GM21390 (cell line): Measurements from ENCODE around the gene LMCD1.

Experiments used
- ATAC-seq: cut with Tn5 transposase; IDR thresholded peaks from one replicate; pipeline ENCODE4 v1.9.1; 2021; ENCODE audit not compliant: unreplicated experiment

Gene LMCD1

GRCh38 chr3:8556473-8556869 is 54.8 kb downstream of the LMCD1 start:
- no peak for ATAC-seq

- no peak for ATAC-seq
Measured at GRCh38 chr3:8557298-8557697, 55.7 kb downstream of the LMCD1 start.

- no peak for ATAC-seq
Measured at GRCh38 chr3:8558645-8559044, 57.0 kb downstream of the LMCD1 start.

DNA sequence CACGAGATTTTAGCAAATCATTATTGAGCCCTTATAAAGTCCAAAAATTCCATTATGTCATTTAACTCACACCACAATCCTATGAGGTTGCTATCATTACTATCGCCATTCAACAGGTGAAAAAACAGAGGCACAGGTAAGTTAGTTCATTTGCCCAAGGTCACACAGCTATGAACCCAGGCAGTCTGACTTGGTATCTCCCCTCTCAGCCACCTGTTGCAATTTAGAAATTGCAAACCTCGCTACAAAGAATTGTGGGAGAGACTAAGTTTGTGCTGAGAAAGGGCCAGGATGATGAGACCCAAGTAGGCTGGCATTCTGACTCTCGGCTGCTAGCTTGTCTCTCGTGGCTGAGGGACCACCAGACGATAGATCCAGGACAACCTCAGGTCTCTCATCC is 57.7 kb downstream of the LMCD1 start:
- no peak for ATAC-seq

DNA sequence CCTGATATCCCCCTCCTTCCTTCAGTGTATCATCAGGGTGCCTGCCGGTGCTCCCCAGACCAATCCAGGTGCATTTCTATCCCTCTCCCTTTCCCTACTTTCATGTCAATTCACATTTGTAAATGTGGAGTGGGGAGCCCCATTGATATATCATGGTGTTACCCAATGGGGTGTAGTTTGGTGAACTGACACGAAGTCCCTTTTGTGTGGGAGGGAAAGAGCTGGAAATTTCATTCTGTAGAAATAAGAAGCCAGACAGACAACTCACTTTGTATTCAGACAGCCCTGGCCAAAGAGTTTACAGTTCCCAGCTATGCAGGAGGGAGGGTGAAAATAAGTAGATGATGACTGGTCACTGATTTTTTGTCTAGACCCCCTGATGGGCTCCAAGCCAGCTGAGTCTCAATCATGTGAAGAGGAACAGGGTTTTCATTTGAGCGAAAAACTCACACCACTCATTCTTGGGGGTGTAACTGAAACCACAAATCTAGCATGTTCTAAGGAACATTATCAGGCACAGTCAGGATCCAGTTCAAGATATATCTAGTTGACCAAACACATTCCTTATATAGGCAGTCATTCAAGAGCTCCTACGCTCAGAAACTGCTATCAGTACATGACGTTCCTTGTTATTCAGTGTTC is 58.9 kb downstream of the LMCD1 start:
- no peak for ATAC-seq

DNA sequence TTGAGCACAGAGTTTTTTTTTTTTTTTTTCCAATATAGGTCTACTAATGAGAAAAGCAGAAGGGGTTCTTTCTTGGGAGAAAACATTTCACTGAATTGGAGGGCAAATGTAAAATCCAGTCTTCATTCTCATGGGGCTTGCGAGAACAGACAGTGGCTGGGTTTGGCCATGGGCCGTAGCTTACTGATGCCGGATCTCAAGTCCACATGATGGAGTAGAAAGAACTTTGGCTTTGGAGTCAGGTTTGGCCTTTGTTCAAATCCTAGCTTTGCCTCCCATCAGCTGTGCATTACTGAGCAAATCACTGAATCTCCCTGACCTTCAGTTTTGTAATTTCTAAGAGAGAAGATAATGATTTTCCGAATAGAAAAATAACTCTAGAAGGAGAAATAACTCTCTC is 59.7 kb downstream of the LMCD1 start:
- no peak for ATAC-seq

DNA sequence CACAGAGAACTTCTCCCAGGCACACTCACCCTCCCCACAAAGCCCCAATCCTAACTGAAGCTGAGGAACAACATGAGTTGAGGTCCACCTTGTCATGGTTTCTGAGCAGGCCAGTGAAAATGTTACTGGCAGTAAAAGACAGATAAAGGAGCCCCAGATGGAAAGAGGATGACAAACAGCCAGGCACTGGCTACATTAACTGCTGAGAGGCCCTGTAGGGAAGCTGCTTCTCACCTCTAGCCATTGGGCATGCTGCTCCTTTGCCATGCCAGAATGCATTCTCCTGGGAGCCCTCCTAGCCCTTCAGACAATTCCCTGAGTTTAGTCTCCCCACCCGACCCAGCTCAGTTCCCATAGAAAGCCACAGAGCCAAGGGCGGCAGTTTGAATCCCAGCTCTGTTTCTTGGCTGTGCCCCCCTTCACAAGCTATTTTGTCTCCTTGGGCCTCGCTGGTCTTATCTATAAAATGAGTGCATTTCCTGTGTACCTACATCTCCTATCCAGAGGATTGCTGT is 60.5 kb downstream of the LMCD1 start:
- no peak for ATAC-seq

DNA sequence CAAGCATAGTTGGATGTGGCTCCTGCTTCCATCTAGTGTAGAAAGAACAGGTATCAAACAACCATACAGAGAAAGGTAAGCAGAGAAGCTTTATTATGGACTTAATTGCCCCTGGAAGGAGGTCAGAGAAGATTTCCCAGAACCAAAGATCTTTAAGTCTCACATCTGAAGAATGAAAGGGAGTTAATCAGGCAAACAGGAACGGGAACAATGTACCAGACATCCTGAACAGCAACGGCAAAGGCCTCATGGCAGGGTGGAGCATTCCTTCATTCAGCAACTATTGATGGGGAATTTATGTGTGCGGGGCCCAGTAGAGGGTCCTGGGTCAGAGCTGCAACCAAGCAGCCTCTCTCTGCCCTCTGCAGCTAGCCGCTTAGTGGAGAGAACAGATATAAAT is 61.5 kb downstream of the LMCD1 start:
- no peak for ATAC-seq

- no peak for ATAC-seq
Measured at GRCh38 chr3:8563597-8563996, 62.0 kb downstream of the LMCD1 start.

GRCh38 chr3:8565376-8565775 is 63.8 kb downstream of the LMCD1 start:
- no peak for ATAC-seq

DNA sequence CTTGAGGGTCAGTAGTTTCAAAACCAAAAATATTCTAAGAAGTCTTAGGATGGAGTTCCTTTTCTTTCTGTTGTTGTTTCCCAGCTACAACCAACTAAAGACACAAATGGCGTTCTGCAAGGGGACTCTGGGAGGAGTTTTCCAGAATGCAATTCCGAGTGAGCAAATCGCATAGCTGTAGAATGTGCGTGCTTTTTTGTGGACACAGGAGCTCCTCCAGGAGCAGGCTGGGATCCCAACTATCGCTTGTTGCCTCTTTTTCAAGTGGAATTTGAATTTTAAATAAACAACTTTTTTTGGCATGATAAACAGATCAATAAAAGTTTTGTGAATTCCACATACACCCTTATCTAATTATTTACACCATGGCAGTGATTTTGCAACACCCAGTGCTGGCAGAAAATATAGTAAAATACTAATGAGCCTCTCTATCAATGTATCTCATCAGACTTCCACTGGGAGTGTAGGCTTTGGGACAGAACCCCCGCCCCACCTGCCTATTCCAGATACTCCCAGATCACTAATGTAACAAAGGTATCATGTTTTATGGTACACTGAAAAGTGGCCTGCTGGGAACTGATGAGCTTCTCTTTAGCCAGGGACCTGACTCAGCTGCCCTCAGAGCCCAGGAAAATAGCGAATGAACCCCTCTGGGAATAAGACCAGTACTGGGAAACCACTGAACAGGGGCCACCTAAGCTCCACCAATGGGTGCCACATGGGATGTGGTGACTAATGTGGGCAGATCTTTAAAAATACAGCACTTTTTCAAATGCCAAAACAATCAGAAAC is 66.4 kb downstream of the LMCD1 start:
- no peak for ATAC-seq

DNA sequence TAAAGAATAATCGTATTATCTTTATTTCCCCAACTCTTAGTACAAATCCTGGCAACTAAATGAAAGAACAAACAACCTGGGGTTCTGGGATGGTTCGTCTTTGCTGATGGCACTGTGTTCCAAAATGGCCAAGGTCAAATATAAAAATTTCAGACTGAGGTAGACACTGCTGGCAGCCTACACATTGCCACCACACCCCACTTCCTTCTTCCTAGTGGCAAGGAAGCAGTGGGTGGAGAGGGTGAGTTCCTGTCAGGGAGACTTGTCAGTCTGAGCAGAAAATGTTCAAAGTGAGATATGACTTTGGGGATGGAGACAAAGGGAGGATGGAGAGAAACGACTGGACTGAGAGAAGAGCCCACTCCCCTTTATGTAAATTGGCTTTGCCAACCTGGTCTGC is 69.6 kb downstream of the LMCD1 start:
- ATAC-seq: no peak

DNA sequence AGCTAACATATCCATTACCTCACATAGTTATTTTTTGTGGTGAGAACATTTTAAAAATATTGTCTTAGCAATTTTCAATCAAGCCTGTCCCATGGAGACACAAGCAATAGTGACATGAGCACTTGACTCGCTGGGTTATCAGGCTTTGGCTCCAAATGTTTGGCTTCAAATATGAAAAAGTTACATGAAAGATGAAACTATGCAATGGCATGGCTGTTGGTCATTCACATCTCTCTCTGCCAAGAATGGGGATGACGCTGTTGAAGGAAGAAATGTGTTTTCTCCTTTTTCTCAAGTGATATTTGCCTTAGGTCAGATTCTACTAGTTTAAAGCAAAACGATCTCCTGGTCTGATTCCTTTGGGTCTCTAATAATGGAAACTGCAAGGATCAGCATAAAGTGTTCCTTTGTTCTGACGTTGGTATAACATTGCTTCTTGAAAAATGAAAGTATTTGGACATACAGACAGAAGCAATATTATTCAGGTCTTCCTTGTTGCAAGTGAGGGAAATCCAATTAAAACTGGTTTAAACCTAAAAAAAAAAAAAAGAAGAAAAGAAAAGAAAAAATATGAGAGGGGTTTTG is 71.8 kb downstream of the LMCD1 start:
- ATAC-seq: no peak

DNA sequence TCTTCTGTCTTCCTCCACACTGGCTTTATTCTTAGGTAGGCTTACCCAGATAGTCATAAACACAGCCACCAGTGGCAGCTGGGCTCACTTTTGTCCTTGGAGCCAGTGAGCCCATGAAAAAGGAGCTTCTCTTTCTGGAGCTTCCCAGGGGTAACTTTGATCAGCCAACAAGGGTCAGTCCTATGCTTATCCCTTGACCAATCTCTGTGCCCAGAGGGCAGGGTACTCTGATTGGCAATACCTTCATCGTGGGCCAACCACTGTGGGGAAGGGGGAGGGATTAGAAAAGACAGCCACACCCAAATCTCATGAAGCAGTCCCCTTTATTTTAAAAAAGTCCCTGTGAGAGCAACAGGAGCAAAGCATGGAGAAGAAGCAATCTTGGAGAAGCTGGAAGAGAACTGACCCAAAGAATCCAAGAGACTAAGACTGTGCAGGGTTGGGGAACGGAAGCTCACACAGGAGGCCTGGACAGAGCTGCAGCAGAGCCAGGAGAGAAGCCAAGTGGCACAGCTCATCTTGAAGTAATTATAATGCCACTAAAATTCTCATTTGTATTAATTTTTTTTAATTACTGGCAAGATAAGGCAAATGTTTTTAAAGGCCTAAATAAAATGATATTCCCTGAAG is 72.5 kb downstream of the LMCD1 start:
- no peak for ATAC-seq

- no peak for ATAC-seq
Measured at GRCh38 chr3:8574670-8575322, 73.2 kb downstream of the LMCD1 start.

DNA sequence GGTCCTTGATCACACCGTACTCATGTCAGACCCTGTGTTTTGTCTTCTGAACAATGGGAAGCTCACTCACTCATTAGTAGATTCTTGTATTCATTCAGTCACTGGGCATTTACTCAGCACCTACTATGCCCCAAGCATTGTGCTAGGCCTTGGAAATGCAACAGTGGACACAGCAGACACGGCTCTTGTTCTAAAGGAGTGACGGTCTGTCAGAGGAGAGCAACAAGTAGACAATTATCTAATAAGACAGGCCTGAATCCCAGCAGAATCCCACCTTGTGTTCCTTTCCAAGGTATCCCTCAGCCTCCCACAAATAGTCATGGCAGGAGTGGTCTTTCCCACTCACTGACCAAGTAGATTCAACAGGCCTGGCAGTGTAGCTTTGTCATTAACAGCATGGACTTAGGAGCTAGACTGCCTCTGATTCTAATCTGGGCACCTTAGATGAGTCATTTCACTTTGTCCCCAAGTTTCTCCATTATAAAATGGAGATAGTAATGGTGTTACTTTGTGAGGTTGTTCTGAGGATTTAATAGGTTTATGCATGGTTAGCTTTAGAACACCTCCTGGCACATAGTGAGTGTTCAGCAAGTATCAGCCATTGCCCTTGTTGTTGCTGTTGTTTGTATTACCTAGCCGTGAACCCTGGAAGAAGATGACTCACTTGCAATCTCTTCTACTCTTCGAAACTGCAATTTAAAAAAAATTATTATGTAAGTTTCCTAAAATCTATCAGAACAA is 73.9 kb downstream of the LMCD1 start:
- no peak for ATAC-seq

GRCh38 chr3:8576436-8576835 is 74.8 kb downstream of the LMCD1 start:
- ATAC-seq: no peak

DNA sequence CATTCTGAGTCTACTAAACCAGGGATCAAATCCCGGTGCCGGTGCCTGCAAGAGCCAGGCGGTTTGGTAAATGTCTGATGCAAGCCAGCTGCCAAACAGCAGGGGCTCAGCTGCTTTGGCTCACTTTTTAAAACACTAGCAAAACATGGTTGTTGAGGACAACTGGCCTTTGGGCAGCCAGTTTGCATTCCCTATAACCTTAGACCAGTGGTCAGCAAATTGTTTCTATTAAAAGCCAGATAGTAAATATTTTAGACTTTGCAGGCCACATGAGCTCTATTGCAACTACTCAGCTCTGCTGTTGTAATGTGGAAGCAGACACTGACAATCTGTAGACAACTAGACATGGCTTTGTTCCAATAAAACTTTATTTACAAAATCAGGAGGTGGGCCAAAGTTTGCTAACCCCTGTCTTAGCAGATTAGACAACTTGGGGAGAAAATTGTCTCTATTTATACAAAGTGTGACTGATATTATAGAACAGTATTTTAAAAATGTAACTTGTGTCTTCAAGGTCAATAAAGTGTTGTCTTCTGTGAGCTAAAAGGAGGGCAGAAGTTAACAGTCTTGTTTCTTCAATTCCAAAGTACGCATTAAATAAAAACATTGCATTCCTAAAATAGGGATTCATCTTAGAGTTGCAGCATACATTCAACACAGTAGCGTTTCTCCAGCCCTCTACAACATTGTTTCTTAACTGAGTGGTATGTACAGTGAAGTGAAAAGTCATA is 75.4 kb downstream of the LMCD1 start:
- ATAC-seq: no peak

DNA sequence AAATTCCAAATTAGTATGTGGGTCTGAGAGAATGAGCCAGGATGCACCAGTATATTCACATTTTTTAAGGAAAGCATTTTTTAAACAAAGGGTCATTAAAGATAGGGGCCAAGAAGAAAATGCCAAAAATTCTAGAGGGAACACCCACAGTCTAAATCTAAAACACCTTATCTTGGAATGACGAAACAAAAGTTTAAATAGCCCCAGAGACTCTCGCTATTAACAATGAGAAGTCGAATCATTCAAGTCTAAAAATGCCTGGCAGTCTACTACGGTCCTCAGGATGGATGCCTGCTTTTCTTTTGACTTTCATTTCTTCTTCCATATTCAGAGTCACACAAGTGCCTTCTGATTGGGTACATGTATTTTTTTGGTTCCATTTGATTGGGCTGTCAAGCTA is 76.7 kb downstream of the LMCD1 start:
- ATAC-seq: no peak

DNA sequence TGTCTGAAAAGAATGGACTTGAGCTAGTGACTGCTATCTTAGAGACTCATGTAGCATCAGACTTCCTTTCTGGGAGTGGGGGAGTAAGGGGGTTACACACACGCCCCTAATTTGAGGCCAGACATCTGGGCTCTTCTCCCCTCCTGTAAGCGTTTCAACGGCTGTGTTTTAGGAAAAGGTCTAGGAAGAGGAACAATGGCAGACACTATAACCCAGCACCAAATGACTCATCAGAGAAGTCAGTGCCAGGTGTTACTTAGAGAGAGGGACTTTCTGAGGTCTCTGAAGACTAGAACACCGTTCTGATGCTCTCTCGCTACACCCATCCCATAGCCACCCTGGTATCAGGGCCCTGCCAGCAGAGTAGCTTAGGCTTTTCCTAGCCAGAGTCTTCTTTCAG is 77.5 kb downstream of the LMCD1 start:
- ATAC-seq: peak; percentile 98
